HG02870 (cell line): ENCODE data around the gene PPP2R3B.
"Not testable (repeated sequence)": the region's sequence is repeated elsewhere in the genome, so short reads cannot be mapped to it uniquely, and the experiment has no call there.

ENCODE experiments used
- ATAC-seq: cut with Tn5 transposase; IDR thresholded peaks from one replicate; pipeline ENCODE4 v1.9.1; 2021; ENCODE audit warnings: mild to moderate bottlenecking, moderate library complexity; ENCODE audit not compliant: unreplicated experiment

Gene PPP2R3B

GRCh38 chrX:340641-341423 is 45.9 kb downstream of the PPP2R3B start:
- ATAC-seq: no peak

- no peak for ATAC-seq
These were observed 46.6 kb downstream of the PPP2R3B start for GRCh38 chrX:340121-340520.

- ATAC-seq: no peak
These were observed 47.8 kb downstream of the PPP2R3B start for GRCh38 chrX:338836-339400.

GRCh38 chrX:338281-338835 is 48.3 kb downstream of the PPP2R3B start:
- ATAC-seq: no peak

- ATAC-seq: no peak
These were observed 49.3 kb downstream of the PPP2R3B start for GRCh38 chrX:337331-337831.

- ATAC-seq: no peak
These were observed 50.5 kb downstream of the PPP2R3B start for GRCh38 chrX:336227-336626.

- no peak for ATAC-seq
These were observed 51.0 kb downstream of the PPP2R3B start for GRCh38 chrX:335758-336155.

- no peak for ATAC-seq
These were observed 51.5 kb downstream of the PPP2R3B start for GRCh38 chrX:334971-335757.

- ATAC-seq: no peak
These were observed 52.3 kb downstream of the PPP2R3B start for GRCh38 chrX:334331-334891.

- no peak for ATAC-seq
These were observed 52.9 kb downstream of the PPP2R3B start for GRCh38 chrX:333611-334311.

- ATAC-seq: no peak
These were observed 53.6 kb downstream of the PPP2R3B start for GRCh38 chrX:332916-333610.

- ATAC-seq: no peak
These were observed 54.2 kb downstream of the PPP2R3B start for GRCh38 chrX:332496-332860.

GRCh38 chrX:331825-332495 is 54.7 kb downstream of the PPP2R3B start:
- no peak for ATAC-seq

GRCh38 chrX:331151-331824 is 55.4 kb downstream of the PPP2R3B start:
- no peak for ATAC-seq

- no peak for ATAC-seq
These were observed 56.0 kb downstream of the PPP2R3B start for GRCh38 chrX:330726-331150.

- not testable (repeated sequence) for ATAC-seq
These were observed 56.5 kb downstream of the PPP2R3B start for GRCh38 chrX:330141-330725.

GRCh38 chrX:329291-329910 is 57.3 kb downstream of the PPP2R3B start:
- no peak for ATAC-seq

GRCh38 chrX:327660-328126 is 59.0 kb downstream of the PPP2R3B start:
- ATAC-seq: no peak
